Thyroid gland (tissue), 4 donors: Measurements from ENCODE around the gene RPTOR. TPM values are rescaled to one million over a fixed set of nuclear protein-coding genes. Genes with fewer than 3 reads are reported as not detected.

Experiments
- DNase-seq, 2 donors: peaks; one replicate each; pipeline ENCODE4 v3.0.0-alpha.2; 2019
- H3K27ac ChIP-seq, 3 donors: fragments of 200-600 bp; sonication (generic); 1 replicate in 2 of 3; 2 replicates in 1 of 3; pipeline ENCODE4 v1.5.1; 2016 to 2019; ENCODE audit warnings: mild to moderate bottlenecking in 1 of 3, moderate library complexity in 1 of 3
- H3K27me3 ChIP-seq: fragments of 200-600 bp; sonication (generic); one replicate; pipeline ENCODE4 v1.5.1; 2019
- H3K36me3 ChIP-seq, 2 donors: fragments of 200-600 bp; sonication (generic); one replicate each; pipeline ENCODE4 v1.5.1; 2016 to 2019
- H3K4me1 ChIP-seq, 2 donors: fragments of 200-600 bp; sonication (generic); one replicate each; pipeline ENCODE4 v1.5.1; 2017 to 2019
- H3K4me3 ChIP-seq, 3 donors: fragments of 200-600 bp; sonication (generic); replicated peaks in 1 of 3; 1 replicate in 2 of 3; 2 replicates in 1 of 3; pipeline ENCODE4 v1.5.1; 2016; ENCODE audit warnings: mild to moderate bottlenecking in 1 of 3
- H3K9me3 ChIP-seq: fragments of 200-600 bp; sonication (generic); one replicate; pipeline ENCODE4 v1.5.1; 2017
- POLR2A ChIP-seq, 2 donors: fragments of 450-650 bp; IDR thresholded peaks; one replicate each; pipeline ENCODE4 v1.6.1; 2017; ENCODE audit warnings: antibody characterized with exemption in 2 of 2, mild to moderate bottlenecking in 2 of 2, moderate library complexity in 1 of 2
- WGBS, 2 donors: methylation state at CpG; one replicate each; pipeline ENCODE4 v1.1.5; 2017; 5-methylcytosine and 5-hydroxymethylcytosine counted together
- intact Hi-C: fragments of 100-400 bp; cut with DNase I; formaldehyde crosslinking; loops from one replicate; pipeline ENCODE4 v1.15.1; 2023
- total RNA-seq, 4 donors: library from RNA; depleted of rRNA; stranded (reverse); fragments of >200 nt; gene quantifications; one replicate each; pipeline ENCODE4 v1.2.3, GENCODE V29; 2016
- TF ChIP-seq, protein P1 (sequence below), 6 experiments: fragments of 200-600 bp in 3 of 6; fragments of 450-650 bp in 3 of 6; sonication (generic) in 3 of 6; IDR thresholded peaks; one replicate each; pipeline ENCODE4 v1.5.1; 2016 to 2019; ENCODE audit warnings: antibody characterized with exemption in 6 of 6, mild to moderate bottlenecking in 2 of 6, inconsistent platforms in 1 of 6, moderate library complexity in 1 of 6

Gene RPTOR
- total RNA-seq, 4 donors from 2014 or later: 24.2 to 58.1 (median 34.5) TPM

DNA sequence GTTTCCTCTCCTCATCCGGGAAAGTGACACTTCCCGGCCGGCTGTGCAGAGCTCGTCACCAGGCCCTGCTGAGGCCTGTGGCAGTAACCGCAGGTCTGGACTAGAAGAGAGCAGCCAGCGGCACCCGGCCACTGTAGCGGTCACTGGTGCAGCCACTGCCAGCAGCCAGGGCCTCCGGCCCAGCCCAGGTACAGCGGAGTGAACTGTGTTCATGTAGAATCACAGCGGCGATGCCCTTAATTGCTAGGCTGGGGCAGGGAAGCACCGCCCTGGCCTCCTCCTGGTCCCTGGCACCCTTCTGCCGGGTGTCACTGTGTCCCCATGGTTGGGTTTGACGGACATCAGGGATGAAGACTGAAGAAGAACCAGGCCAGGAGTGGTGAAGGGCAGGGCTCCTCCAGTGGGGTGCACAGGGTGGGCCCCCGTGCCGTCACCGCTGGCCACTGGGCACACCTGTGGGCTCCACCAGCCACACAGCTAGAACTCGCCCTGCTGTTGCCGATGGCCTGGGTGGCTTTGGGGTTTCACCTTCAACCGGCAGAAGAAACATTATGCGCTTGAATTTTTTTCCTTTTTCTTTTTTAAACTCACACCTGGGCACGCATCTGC is 281.8 kb downstream of the RPTOR start:
- WGBS, 2 donors: 90 to 94% methylated on average over 11 to 14 of the region's 23 CpGs
- no peak for TF ChIP-seq POLR2A (IDR thresholded peaks at IDR 0.05)
- TF ChIP-seq, protein P1, sequence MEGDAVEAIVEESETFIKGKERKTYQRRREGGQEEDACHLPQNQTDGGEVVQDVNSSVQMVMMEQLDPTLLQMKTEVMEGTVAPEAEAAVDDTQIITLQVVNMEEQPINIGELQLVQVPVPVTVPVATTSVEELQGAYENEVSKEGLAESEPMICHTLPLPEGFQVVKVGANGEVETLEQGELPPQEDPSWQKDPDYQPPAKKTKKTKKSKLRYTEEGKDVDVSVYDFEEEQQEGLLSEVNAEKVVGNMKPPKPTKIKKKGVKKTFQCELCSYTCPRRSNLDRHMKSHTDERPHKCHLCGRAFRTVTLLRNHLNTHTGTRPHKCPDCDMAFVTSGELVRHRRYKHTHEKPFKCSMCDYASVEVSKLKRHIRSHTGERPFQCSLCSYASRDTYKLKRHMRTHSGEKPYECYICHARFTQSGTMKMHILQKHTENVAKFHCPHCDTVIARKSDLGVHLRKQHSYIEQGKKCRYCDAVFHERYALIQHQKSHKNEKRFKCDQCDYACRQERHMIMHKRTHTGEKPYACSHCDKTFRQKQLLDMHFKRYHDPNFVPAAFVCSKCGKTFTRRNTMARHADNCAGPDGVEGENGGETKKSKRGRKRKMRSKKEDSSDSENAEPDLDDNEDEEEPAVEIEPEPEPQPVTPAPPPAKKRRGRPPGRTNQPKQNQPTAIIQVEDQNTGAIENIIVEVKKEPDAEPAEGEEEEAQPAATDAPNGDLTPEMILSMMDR (IDR thresholded peaks at IDR 0.05): no peak
- no peaks in the 10 kb centered on the region for H3K27me3 ChIP-seq
- H3K36me3 ChIP-seq: peaks cover 0 to 6% of the 10 kb centered on the region in 2 donors
- no peaks in the 10 kb centered on the region for H3K9me3 ChIP-seq
- peak overlapping the region in 2 of 3 donors; percentile 52 to 63 for H3K27ac ChIP-seq
- no peak overlapping the region for H3K4me3 ChIP-seq
- intact Hi-C loops: no loop called here
- peaks cover 0 to 5% of the 10 kb centered on the region in 2 donors for H3K4me1 ChIP-seq
- DNase-seq: no peak

DNA sequence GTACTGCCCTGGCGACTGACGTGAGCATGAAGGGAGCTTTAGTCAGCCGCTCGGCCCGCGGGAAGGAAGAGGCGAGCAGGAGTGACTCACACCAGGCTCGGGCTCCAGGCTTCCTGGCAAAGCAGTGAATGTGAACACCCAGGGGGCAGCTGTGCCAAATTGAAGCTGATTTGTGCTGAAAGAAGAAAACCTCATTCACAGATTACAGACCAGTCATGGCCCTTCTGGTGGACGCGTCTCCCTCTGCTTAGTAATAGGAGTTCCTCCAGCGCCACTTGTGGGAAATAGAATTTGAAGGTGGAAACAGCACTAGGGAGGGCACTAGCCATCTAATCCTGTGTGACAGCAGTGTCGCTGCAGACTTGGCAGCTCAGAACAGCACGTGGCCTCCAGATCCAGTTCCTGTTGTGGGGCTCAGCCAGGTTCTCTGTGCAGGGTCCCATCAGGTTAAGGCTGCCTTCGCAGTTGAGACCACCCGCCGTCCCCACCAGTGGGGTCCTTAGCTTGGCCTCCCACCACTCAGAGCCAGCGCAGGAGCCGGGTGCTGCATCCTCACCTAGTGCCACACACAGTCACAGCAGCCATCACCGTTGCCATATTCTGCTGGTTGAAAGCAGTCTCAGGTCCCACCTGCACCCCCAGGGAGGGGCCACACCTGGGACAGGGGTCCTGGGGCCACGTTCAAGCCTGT is 282.5 kb downstream of the RPTOR start:
- Histone ChIP-seq H3K4me3 (no peak overlapping the region), H3K9me3 (no peaks in the 10 kb centered on the region), H3K27me3 (no peaks in the 10 kb centered on the region), H3K4me1 (peaks cover 0 to 5% of the 10 kb centered on the region in 2 donors), H3K27ac (peak overlapping the region in 2 of 3 donors; percentile 43 to 52), H3K36me3 (peaks cover 0 to 6% of the 10 kb centered on the region in 2 donors)
- intact Hi-C loops: no loop called here
- DNase-seq: peak; percentile 25 to 30
- 70 to 86% methylated on average over 12 to 19 of the region's 20 CpGs for WGBS, 2 donors
- no peak for TF ChIP-seq POLR2A (IDR thresholded peaks at IDR 0.05)
- TF ChIP-seq, protein P1 (IDR thresholded peaks at IDR 0.05): no peak

DNA sequence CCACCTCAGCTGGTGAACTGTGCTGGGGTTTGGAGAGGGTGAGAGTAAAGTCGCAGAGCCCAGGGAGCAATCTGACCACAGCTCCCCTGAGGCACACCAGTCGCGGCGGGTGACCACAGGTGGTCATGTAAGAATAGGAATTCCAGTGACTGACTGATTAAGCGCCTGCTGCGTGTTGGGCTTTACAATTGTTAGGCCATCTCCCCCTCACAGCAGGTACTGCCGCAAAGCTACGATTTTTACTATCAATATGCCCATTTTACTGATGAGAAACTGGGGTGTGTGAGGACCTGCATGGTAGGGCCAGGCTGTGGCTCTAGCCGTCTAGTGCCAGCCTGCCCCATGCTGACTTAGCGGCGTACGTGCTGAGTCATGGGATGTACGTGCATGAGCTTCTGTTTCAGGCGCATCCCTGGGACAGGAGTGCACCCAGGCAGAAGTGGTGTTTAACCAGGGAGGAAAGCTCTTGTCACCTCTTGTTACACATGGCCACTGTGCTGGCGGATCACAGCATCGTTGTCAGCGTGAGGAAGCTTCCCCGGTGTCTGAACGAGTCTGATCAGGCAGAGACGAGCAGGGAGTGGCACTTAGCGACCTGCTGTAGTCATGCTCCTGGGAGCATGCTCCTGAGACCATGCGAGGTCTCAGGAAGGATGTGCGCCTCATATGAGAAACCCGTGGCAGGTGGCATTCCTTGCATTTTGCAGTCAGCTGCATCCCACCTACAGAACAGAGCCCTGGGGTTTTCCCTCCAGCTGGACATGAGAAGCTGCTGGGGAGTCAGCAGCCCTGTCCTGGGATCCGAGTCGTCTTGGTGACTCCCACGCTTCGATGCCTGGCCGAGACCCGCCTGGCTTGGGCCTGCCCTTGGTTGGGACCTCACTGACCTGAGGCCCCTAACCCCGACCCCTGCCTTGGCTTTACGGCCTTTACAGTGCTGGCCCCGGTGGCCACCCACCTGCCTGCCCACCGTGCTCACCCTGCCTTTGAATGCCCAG is 283.3 kb downstream of the RPTOR start:
- peaks cover 0 to 6% of the 10 kb centered on the region in 2 donors for H3K36me3 ChIP-seq
- peak overlapping the region in 1 of 3 donors; percentile 43 for H3K27ac ChIP-seq
- DNase-seq: no peak
- H3K27me3 ChIP-seq: no peaks in the 10 kb centered on the region
- intact Hi-C loops: no loop called here
- no peak for TF ChIP-seq POLR2A (IDR thresholded peaks at IDR 0.05)
- TF ChIP-seq, protein P1 (IDR thresholded peaks at IDR 0.05): no peak
- H3K4me3 ChIP-seq: no peak overlapping the region
- no peaks in the 10 kb centered on the region for H3K9me3 ChIP-seq
- peaks cover 0 to 5% of the 10 kb centered on the region in 2 donors for H3K4me1 ChIP-seq
- WGBS, 2 donors: 88 to 89% methylated on average over 25 to 27 of the region's 34 CpGs

DNA sequence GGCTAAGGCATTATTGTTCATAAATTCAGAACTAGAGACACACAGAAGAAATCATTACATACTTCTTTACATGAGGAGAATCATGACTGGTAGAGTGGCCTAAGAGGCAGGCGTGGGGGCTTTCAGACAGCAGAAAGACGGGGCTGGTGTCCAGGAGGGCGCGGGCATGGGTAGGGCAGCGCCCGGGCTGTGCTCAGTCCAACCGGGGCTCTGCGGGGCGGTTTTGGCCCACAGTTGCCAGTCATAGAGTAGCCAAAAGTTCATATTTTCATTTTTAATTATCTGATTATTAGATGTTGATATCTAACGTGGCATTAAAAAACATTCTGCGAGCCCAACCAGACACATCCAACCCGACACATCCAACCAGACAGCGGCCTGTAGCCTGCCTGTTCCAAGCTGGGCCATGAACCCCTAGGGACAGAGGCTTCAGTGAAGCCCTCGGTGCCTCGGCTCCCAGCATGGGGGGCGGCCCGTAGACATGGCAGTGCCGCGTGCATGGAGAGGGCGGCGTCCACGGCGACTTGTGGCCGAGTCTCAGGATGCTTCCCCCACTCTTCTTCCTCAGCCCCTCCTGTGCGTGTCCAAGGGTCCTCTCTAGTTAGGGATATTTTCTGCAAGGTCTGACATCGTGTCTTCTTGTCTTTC is 284.7 kb downstream of the RPTOR start:
- Histone ChIP-seq H3K4me3 (no peak overlapping the region), H3K9me3 (no peaks in the 10 kb centered on the region), H3K27ac (no peak overlapping the region), H3K27me3 (no peaks in the 10 kb centered on the region), H3K4me1 (peaks cover 6 to 14% of the 10 kb centered on the region in 2 donors), H3K36me3 (peaks cover 0 to 6% of the 10 kb centered on the region in 2 donors)
- TF ChIP-seq, protein P1 (IDR thresholded peaks at IDR 0.05): no peak
- TF ChIP-seq POLR2A (IDR thresholded peaks at IDR 0.05): no peak
- DNase-seq: no peak
- WGBS, 2 donors: 93 to 95% methylated on average over 20 to 26 of the region's 26 CpGs
- intact Hi-C loops: no loop called here
